Neural progenitor cell (in vitro differentiated cells): Measurements from ENCODE around the gene CFAP92.

Experiments
- CTCF ChIP-seq: fragments of 200-600 bp; sonication (generic); IDR thresholded peaks from 2 replicates; pipeline ENCODE4 v1.5.1; 2017; ENCODE audit warnings: antibody characterized with exemption, mild to moderate bottlenecking
- EZH2 ChIP-seq: fragments of 200-600 bp; sonication (generic); IDR thresholded peaks from 2 replicates; pipeline ENCODE4 v1.6.1; 2017; ENCODE audit warnings: antibody characterized with exemption, mild to moderate bottlenecking, moderate library complexity
- EZH2phosphoT487 ChIP-seq: fragments of 200-600 bp; sonication (generic); IDR thresholded peaks from 2 replicates; pipeline ENCODE4 v1.6.1; 2017; ENCODE audit warnings: antibody characterized with exemption

DNA sequence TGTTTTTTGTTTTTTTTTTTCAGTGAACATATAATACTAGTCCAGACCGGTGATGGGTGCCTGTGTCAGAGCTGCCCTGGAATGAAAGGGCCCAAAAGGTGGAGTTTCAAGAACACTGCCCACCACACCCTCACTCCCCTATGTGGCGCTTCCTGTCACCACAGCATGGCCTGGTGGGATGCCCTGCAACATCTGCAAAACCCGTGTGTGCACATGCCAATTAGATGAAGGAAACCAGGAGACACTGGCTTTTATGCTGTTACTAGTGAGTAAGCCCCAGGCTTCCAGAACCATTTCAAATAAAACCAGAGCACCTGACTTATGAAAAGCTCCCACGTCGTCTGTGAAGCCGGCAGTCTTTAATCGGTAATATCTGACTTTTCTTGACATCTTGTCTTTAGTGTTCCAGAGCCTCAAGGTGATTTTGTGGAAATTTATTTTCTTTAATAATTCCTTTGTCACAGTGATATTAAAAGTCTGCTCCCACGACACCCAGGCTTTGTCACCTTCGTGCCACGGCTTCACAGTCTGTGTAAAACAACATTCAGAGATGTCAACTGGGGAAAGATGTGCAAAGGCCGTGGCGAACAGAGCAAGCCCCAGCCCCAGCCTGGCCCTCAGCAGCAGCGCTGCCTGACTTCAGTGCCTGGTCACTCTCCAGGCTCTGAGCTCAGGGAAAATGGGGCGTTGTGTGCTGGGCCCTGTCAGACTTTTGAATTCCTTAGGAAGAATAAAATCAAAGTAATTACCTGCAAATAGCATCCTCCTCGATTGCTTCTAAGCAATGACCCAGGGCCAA lies 6.4 kb downstream of the CFAP92 start:
- TF ChIP-seq EZH2phosphoT487 (no peak), CTCF (no peak), EZH2 (no peak)
